ENCODE measurements around the gene NFIX. TPM values are rescaled to one million over a fixed set of nuclear protein-coding genes. Genes with fewer than 3 reads are reported as not detected.

Gene NFIX
- total and polyA plus RNA-seq, 2 donors (not counting 1 experiment from before 2014, with no cell fraction given), result 0.69 to 5.6 TPM

GRCh38 chr19:13042443-13043130, 47.3 kb downstream of the NFIX start:
- intact Hi-C loops (cut with micrococcal nuclease), result no loop called here
- H3K27ac ChIP-seq (ENCODE audit: low read length in 2 of 2), result no peak overlapping the region
- ChIA-PET POLR2A (no interaction called here), CTCF (interaction anchor here (0.9 to 2.0 kb wide), 4 partner anchors 9 to 18 kb away, joined by 4 to 8 read pairs (median 6); no protein-coding TSS in a partner anchor)
- peaks cover 17% of the 10 kb centered on the region for H3K27me3 Mint-ChIP-seq
- H3K9ac ChIP-seq (ENCODE audit: low read length), result no peak overlapping the region
- WGBS (ENCODE audit: insufficient coverage), result 96% methylated on average over 9 of the region's 9 CpGs
- no peaks in the 10 kb centered on the region for H3K4me1 Mint-ChIP-seq
- no peaks in the 10 kb centered on the region for H3K27me3 ChIP-seq (replicated peaks in 1 of 4; ENCODE audit: control extremely low read depth in 1 of 4, control insufficient read depth in 3 of 4, insufficient read depth in 4 of 4, low read length in 3 of 4)
- H3K27ac Mint-ChIP-seq, result no peak overlapping the region
- peaks cover 0 to 4% of the 10 kb centered on the region in 2 donors for H3K4me1 ChIP-seq (ENCODE audit: control insufficient read depth in 2 of 2, insufficient read depth in 2 of 2, low read length in 2 of 2)
- DNase-seq, result no peak
- H3K36me3 ChIP-seq (replicated peaks in 1 of 2; ENCODE audit: control extremely low read depth in 1 of 2, control insufficient read depth in 1 of 2, extremely low read depth in 1 of 2, insufficient read depth in 2 of 2, low read length in 1 of 2), result no peaks in the 10 kb centered on the region
- H3K79me2 ChIP-seq (ENCODE audit: control insufficient read depth, insufficient read depth, low read length), result no peaks in the 10 kb centered on the region
- H4K20me1 ChIP-seq (ENCODE audit: control insufficient read depth, insufficient read depth, low read length, poor library complexity, severe bottlenecking), result no peaks in the 10 kb centered on the region
- H3K4me2 ChIP-seq (replicated peaks; ENCODE audit: low read depth, low read length, poor library complexity, severe bottlenecking), result no peak overlapping the region
- H2AFZ ChIP-seq (ENCODE audit: insufficient read depth, low read depth, low read length, poor library complexity, severe bottlenecking), result no peak overlapping the region
- no peak overlapping the region for H3K4me3 Mint-ChIP-seq
- H3K9me3 ChIP-seq (ENCODE audit: control extremely low read depth in 1 of 3, control insufficient read depth in 2 of 3, insufficient read depth in 1 of 3, low read length in 2 of 3), result no peaks in the 10 kb centered on the region
- ATAC-seq (ENCODE audit: low read depth), result no peak
- H3K9me3 Mint-ChIP-seq (ENCODE audit: insufficient read depth), result no peaks in the 10 kb centered on the region
- H3K4me3 ChIP-seq (ENCODE audit: control extremely low read depth in 1 of 5, extremely low read depth in 1 of 5, insufficient read depth in 1 of 5, low read depth in 2 of 5, low read length in 4 of 5), result no peak overlapping the region
- no peak for TF ChIP-seq CTCF (IDR thresholded peaks at IDR 0.05)

- no peaks in the 10 kb centered on the region for H3K79me2 ChIP-seq (ENCODE audit: control insufficient read depth, insufficient read depth, low read length)
- no peaks in the 10 kb centered on the region for H3K36me3 ChIP-seq (replicated peaks in 1 of 2; ENCODE audit: control extremely low read depth in 1 of 2, control insufficient read depth in 1 of 2, extremely low read depth in 1 of 2, insufficient read depth in 2 of 2, low read length in 1 of 2)
- no peak overlapping the region for H3K9ac ChIP-seq (ENCODE audit: low read length)
- WGBS (ENCODE audit: insufficient coverage), result 31% methylated on average over 4 of the region's 5 CpGs
- Mint-ChIP-seq H3K27ac (no peak overlapping the region), H3K4me3 (no peak overlapping the region), H3K4me1 (no peaks in the 10 kb centered on the region), H3K9me3 (ENCODE audit: insufficient read depth) (no peaks in the 10 kb centered on the region), H3K27me3 (peaks cover 17% of the 10 kb centered on the region)
- no peak overlapping the region for H3K4me3 ChIP-seq (ENCODE audit: control extremely low read depth in 1 of 5, extremely low read depth in 1 of 5, insufficient read depth in 1 of 5, low read depth in 2 of 5, low read length in 4 of 5)
- TF ChIP-seq CTCF (IDR thresholded peaks at IDR 0.05) (no peak), EZH2 (IDR thresholded peaks at IDR 0.05; ENCODE audit: borderline replicate concordance, insufficient read depth, low read depth, low read length, poor library complexity, severe bottlenecking) (no peak)
- DNase-seq (no peak), ATAC-seq (ENCODE audit: low read depth) (no peak)
- no peaks in the 10 kb centered on the region for H4K20me1 ChIP-seq (ENCODE audit: control insufficient read depth, insufficient read depth, low read length, poor library complexity, severe bottlenecking)
- H3K4me1 ChIP-seq (ENCODE audit: control insufficient read depth in 2 of 2, insufficient read depth in 2 of 2, low read length in 2 of 2), result peaks cover 0 to 4% of the 10 kb centered on the region in 2 donors
- no peaks in the 10 kb centered on the region for H3K9me3 ChIP-seq (ENCODE audit: control extremely low read depth in 1 of 3, control insufficient read depth in 2 of 3, insufficient read depth in 1 of 3, low read length in 2 of 3)
- intact Hi-C loops (cut with micrococcal nuclease), result no loop called here
- no peak overlapping the region for H3K4me2 ChIP-seq (replicated peaks; ENCODE audit: low read depth, low read length, poor library complexity, severe bottlenecking)
- H3K27ac ChIP-seq (ENCODE audit: low read length in 2 of 2), result no peak overlapping the region
- H3K27me3 ChIP-seq (replicated peaks in 1 of 4; ENCODE audit: control extremely low read depth in 1 of 4, control insufficient read depth in 3 of 4, insufficient read depth in 4 of 4, low read length in 3 of 4), result no peaks in the 10 kb centered on the region
- ChIA-PET POLR2A (no interaction called here), CTCF (interaction anchor here (1.4 to 2.0 kb wide), 3 partner anchors 9 to 17 kb away, joined by 4 to 8 read pairs (median 7); no protein-coding TSS in a partner anchor)
- H2AFZ ChIP-seq (ENCODE audit: insufficient read depth, low read depth, low read length, poor library complexity, severe bottlenecking), result no peak overlapping the region
These were observed 48.0 kb downstream of the NFIX start for GRCh38 chr19:13043285-13043684.
